Measurements from ENCODE around the gene EFHC1.

DNA sequence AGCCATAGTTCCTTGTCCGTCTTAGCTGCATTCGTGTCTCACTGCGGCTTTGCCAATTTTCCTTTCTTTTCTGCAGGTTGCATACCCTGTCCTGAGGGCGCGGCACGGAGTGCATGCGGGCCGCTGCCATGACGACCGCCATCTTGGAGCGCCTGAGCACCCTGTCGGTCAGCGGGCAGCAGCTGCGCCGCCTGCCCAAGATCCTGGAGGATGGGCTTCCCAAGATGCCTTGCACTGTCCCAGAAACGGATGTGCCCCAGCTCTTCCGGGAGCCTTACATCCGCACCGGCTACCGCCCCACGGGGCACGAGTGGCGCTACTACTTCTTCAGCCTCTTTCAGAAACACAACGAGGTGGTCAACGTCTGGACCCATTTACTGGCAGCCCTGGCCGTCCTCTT lies 17.1 kb upstream of the EFHC1 start:
- TF ChIP-seq, protein P1, sequence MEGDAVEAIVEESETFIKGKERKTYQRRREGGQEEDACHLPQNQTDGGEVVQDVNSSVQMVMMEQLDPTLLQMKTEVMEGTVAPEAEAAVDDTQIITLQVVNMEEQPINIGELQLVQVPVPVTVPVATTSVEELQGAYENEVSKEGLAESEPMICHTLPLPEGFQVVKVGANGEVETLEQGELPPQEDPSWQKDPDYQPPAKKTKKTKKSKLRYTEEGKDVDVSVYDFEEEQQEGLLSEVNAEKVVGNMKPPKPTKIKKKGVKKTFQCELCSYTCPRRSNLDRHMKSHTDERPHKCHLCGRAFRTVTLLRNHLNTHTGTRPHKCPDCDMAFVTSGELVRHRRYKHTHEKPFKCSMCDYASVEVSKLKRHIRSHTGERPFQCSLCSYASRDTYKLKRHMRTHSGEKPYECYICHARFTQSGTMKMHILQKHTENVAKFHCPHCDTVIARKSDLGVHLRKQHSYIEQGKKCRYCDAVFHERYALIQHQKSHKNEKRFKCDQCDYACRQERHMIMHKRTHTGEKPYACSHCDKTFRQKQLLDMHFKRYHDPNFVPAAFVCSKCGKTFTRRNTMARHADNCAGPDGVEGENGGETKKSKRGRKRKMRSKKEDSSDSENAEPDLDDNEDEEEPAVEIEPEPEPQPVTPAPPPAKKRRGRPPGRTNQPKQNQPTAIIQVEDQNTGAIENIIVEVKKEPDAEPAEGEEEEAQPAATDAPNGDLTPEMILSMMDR (IDR thresholded peaks at IDR 0.05), result no peak
- TF ChIP-seq POLR2A (IDR thresholded peaks at IDR 0.05), result no peak
- no peak for TF ChIP-seq POLR2AphosphoS5 (IDR thresholded peaks at IDR 0.05)
- no peak for TF ChIP-seq EP300 (IDR thresholded peaks at IDR 0.05)
